Endothelial cell of umbilical vein (primary cell): ENCODE measurements around the gene DHX30.

Experiments used
- CTCF ChIP-seq, 2 donors: IDR thresholded peaks; 1 replicate in 1 of 2; 2 replicates in 1 of 2; pipeline ENCODE4 v1.5.1; 2011; ENCODE audit warnings: low read length in 2 of 2, mild to moderate bottlenecking in 2 of 2, moderate library complexity in 2 of 2, control low read depth in 1 of 2, inconsistent platforms in 1 of 2, low read depth in 1 of 2; ENCODE audit not compliant: insufficient read depth in 1 of 2; ENCODE audit errors: extremely low read depth in 1 of 2
- POLR2A ChIP-seq: IDR thresholded peaks from 2 replicates; pipeline ENCODE4 v1.6.1; 2012; ENCODE audit warnings: low read depth, mild to moderate bottlenecking, control low read depth, low read length

GRCh38 chr3:47847801-47848518 is 45.0 kb downstream of the DHX30 start:
- TF ChIP-seq CTCF (IDR thresholded peaks at IDR 0.05; ENCODE audit: extremely low read depth in 1 of 2, insufficient read depth in 1 of 2, low read depth in 1 of 2, low read length in 2 of 2) (no peak), POLR2A (no peak)
